ENCODE data around the gene TRAF2.

- TF ChIP-seq CTCF (IDR thresholded peaks at IDR 0.05) (no peak), POLR2A (IDR thresholded peaks at IDR 0.05) (no peak)
Observed at GRCh38 chr9:136890661-136891060, 4.3 kb downstream of the TRAF2 start.
